ENCODE data around the gene ART5.

The ART5 gene

GRCh38 chr11:3613998-3614741 lies 27.6 kb downstream of the ART5 start:
- TF ChIP-seq CTCF (IDR thresholded peaks at IDR 0.05; ENCODE audit: extremely low read depth, insufficient read depth, missing control alignments): no peak
- no peak for DNase-seq (ENCODE audit: low spot score)
- in situ Hi-C loops (cut with MboI; ENCODE audit: low pct_unique_long_range_greater_than_20kb, low sequenced_read_pairs, unreplicated experiment): no loop called here

GRCh38 chr11:3611976-3612678 lies 29.7 kb downstream of the ART5 start:
- DNase-seq (ENCODE audit: low spot score): no peak

GRCh38 chr11:3610846-3611245 lies 30.9 kb downstream of the ART5 start:
- no peak for TF ChIP-seq CTCF (IDR thresholded peaks at IDR 0.05; ENCODE audit: extremely low read depth, insufficient read depth, missing control alignments)
- no peak for DNase-seq (ENCODE audit: low spot score)
- in situ Hi-C loops (cut with MboI; ENCODE audit: low pct_unique_long_range_greater_than_20kb, low sequenced_read_pairs, unreplicated experiment): no loop called here

More at GRCh38 chr11:3611976-3612678, 29.7 kb downstream of the ART5 start:
- TF ChIP-seq CTCF (IDR thresholded peaks at IDR 0.05; ENCODE audit: extremely low read depth, insufficient read depth, missing control alignments): no peak
- in situ Hi-C loops (cut with MboI; ENCODE audit: low pct_unique_long_range_greater_than_20kb, low sequenced_read_pairs, unreplicated experiment): no loop called here

GRCh38 chr11:3609416-3610265 lies 32.2 kb downstream of the ART5 start:
- in situ Hi-C loops (cut with MboI; ENCODE audit: low pct_unique_long_range_greater_than_20kb, low sequenced_read_pairs, unreplicated experiment): no loop called here
- peak; percentile 72 for TF ChIP-seq CTCF (IDR thresholded peaks at IDR 0.05; ENCODE audit: extremely low read depth, insufficient read depth, missing control alignments)
- DNase-seq (ENCODE audit: low spot score): peak; percentile 60

- no peak for TF ChIP-seq CTCF (IDR thresholded peaks at IDR 0.05; ENCODE audit: extremely low read depth, insufficient read depth, missing control alignments)
- no peak for DNase-seq (ENCODE audit: low spot score)
- in situ Hi-C loops (cut with MboI; ENCODE audit: low pct_unique_long_range_greater_than_20kb, low sequenced_read_pairs, unreplicated experiment): no loop called here
Observed at GRCh38 chr11:3605771-3606203, 36.0 kb downstream of the ART5 start.

- no peak for TF ChIP-seq CTCF (IDR thresholded peaks at IDR 0.05; ENCODE audit: extremely low read depth, insufficient read depth, missing control alignments)
- in situ Hi-C loops (cut with MboI; ENCODE audit: low pct_unique_long_range_greater_than_20kb, low sequenced_read_pairs, unreplicated experiment): no loop called here
Observed at GRCh38 chr11:3605283-3605662, 36.5 kb downstream of the ART5 start.

More at GRCh38 chr11:3605283-3605662, 36.5 kb downstream of the ART5 start:
- no peak for DNase-seq (ENCODE audit: low spot score)
